T-helper 17 cell (primary cell): Measurements from ENCODE around the gene KCNQ2. TPM values are rescaled to one million over a fixed set of nuclear protein-coding genes. Genes with fewer than 3 reads are reported as not detected.

Source experiments
- ATAC-seq: fragments of 150-1000 bp; cut with Tn5 transposase; 2 replicates; pipeline ENCODE4 v1.10.0; 2021; ENCODE audit warnings: mild to moderate bottlenecking, moderate library complexity
- DNase-seq, 3 donors: peaks; one replicate each; pipeline versions ENCODE4 v3.0.0 to v3.0.0-alpha.2; 2020 to 2021
- H3K9me3 ChIP-seq: one replicate; pipeline ENCODE4 v1.7.0; 2013; ENCODE audit warnings: low read length, mild to moderate bottlenecking; ENCODE audit not compliant: control insufficient read depth, poor library complexity, severe bottlenecking
- H3K27ac Mint-ChIP-seq: one replicate; pipeline ENCODE4 v1.8.0; 2022; ENCODE audit warnings: mild to moderate bottlenecking, moderate library complexity, mixed read lengths
- H3K27me3 Mint-ChIP-seq: one replicate; pipeline ENCODE4 v1.8.0; 2022; ENCODE audit warnings: mixed read lengths
- H3K36me3 Mint-ChIP-seq: one replicate; pipeline ENCODE4 v1.8.0; 2022; ENCODE audit warnings: low read depth, mixed read lengths
- H3K4me1 Mint-ChIP-seq: one replicate; pipeline ENCODE4 v1.8.0; 2022; ENCODE audit warnings: mild to moderate bottlenecking, mixed read lengths
- H3K4me3 Mint-ChIP-seq: one replicate; pipeline ENCODE4 v1.8.0; 2022; ENCODE audit warnings: mild to moderate bottlenecking, moderate library complexity, mixed read lengths
- total RNA-seq, 4 donors: library from RNA in 2 of 4; stranded (reverse) in 2 of 4; gene quantifications; one replicate each; pipeline ENCODE4 v1.2.3 and lab custom pipeline; 2022 to 2026

Gene KCNQ2
- total RNA-seq, 2 donors from 2014 or later: not detected

DNA sequence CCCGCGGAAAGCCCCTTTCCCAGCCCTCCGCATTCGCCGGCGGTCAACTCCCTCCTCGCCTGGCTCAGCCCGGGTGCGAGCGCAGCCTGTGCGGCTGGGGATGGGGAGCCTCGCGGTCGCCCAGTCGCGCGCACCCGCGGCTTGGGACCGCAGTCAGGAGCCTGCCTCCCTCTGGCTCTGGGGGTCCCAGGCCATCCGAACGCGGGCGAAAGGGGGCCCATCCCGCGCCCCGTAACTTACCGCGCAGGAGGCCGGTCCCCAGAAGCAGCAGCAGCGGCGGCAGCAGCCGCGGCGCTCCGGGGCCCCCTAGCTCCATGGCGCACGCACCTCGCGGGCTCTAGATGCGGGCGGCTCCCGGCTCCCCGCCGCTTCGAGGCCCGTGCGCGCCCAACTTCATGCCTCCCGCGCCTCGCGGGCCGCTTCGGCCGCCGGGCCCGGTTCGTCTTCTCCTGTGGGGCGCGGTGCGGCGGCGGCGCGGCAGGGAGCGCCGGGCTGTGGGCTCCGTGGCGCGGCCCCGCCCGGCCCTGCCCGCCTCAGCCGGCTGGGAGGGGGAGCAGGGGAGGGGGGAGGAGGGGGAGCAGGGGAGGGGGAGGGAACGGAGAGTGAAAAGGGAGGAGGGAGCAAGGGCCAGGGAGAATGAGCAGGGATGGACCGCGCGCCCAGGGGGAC is 111.5 kb downstream of the KCNQ2 start, which contains the start of gene CHRNA4:
Gene CHRNA4 (minus strand): TSS at position 500 of the 669 bp plus-strand sequence. CDS start 184 bp downstream, at position 316.
- H3K27me3 Mint-ChIP-seq: peaks cover 20% of the 10 kb centered on the region
- H3K9me3 ChIP-seq: no peaks in the 10 kb centered on the region
- H3K36me3 Mint-ChIP-seq: peaks cover 6% of the 10 kb centered on the region
- H3K27ac Mint-ChIP-seq: no peak within 1 kb of the TSS
- DNase-seq: no peak
- H3K4me1 Mint-ChIP-seq: peaks cover 2% of the 10 kb centered on the region
- no peak for ATAC-seq
- H3K4me3 Mint-ChIP-seq: no peak within 1 kb of the TSS

DNA sequence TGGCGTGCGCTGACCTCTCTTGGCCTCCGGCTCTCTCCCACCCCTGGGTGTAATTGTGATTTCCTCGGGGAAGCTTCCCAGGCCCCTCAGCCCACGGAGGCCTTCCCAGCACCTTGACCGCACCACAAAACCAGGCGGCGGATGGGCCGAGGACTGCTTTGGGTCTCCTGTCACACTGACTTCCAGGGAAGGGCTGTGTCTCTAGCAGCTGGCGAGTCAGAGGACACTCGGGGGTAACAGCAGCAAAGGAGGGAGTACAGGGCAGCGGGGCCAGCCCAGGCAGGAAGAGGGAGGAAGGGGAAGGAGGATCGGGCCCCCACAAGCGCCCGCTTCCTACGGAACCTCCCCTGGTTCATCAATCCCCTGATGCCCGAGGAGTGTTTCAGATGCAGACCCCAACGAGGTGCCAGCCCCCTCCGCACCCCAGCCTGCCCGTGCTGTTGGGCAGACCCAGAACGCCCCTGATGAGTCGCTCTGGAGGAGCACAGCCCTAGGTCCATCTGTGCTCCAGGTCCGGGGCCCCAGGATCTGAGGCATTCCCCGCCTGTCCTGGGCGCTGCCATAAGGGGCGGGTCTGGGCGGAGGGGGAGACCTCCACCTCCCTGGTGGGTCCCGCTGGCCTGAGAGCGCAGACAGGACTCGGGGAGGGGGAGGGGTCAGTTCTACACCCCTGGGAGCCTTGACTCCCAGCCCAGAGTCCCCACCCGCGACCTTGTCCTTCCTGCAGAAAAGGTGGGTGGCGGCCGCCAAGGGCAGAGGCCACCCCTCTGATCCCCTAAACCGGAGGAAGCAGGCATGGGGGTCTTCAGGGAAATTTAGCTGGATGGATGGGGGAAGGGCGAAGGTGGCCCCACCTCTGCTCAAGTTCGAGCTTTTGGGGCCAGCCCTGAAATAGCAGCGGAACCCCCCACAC is 112.3 kb downstream of the KCNQ2 start:
- no peak for DNase-seq
- no peak overlapping the region for H3K27ac Mint-ChIP-seq
- H3K27me3 Mint-ChIP-seq: peaks cover 20% of the 10 kb centered on the region
- peaks cover 2% of the 10 kb centered on the region for H3K4me1 Mint-ChIP-seq
- H3K4me3 Mint-ChIP-seq: no peak overlapping the region
- H3K9me3 ChIP-seq: no peaks in the 10 kb centered on the region
- ATAC-seq: no peak
- H3K36me3 Mint-ChIP-seq: peaks cover 6% of the 10 kb centered on the region

GRCh38 chr20:63359164-63359934 is 113.1 kb downstream of the KCNQ2 start:
- ATAC-seq (no peak), DNase-seq (no peak)
- peaks cover 20% of the 10 kb centered on the region for H3K27me3 Mint-ChIP-seq
- H3K4me1 Mint-ChIP-seq: peaks cover 2% of the 10 kb centered on the region
- no peak overlapping the region for H3K27ac Mint-ChIP-seq
- H3K4me3 Mint-ChIP-seq: no peak overlapping the region
- no peaks in the 10 kb centered on the region for H3K9me3 ChIP-seq
- H3K36me3 Mint-ChIP-seq: peaks cover 6% of the 10 kb centered on the region

DNA sequence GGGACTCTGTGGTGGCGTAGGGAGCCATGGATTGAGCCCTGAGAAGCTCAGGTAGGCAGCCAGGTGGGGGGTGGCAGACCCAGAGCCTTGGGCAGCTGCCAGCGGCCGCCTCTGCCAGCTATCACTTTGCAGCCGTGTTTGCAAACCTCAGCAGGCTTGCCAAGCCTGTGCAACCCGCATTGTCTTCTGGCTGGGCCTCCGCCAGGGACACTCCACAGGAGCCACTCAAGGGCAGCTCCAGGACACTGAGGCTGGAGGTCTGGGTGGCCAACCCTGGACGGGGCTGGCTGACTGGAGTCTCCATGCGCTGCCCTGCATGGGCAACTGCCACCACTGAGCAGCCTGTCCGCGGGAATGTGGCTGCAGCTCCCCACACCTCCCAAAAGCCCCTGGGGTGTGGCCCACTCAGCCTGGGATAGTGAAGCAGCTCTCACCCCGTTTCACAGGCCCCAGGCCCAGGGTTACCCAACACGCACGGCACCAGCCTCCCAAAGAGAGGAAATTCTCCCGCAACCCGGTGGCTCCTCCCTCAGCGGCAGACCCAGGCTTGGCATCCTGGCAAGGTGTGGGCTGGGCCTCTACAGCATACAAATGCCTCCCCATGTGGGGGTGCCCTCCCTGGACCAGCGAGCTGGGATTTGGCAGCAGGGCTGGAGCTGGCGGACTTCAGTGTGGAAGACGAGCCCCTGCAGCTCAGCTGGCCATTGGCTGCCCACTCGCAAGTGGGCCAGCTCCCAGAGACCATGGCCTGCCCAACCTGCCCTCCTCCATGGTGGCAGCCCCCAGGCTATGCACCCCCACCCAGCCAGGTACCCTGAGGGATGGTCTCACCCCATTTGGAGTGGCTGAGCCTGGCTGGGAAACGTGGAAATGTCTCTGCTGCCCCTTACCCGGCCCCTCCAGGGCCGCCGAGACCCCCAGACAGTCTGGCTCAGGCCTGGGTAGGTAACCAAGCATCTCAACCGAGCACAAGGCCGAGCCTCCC is 114.2 kb downstream of the KCNQ2 start:
- peaks cover 2% of the 10 kb centered on the region for H3K4me1 Mint-ChIP-seq
- H3K27me3 Mint-ChIP-seq: peaks cover 10% of the 10 kb centered on the region
- ATAC-seq (no peak), DNase-seq (no peak)
- H3K27ac Mint-ChIP-seq: no peak overlapping the region
- no peaks in the 10 kb centered on the region for H3K9me3 ChIP-seq
- no peak overlapping the region for H3K4me3 Mint-ChIP-seq
- H3K36me3 Mint-ChIP-seq: peaks cover 6% of the 10 kb centered on the region

- ATAC-seq: no peak
- DNase-seq: no peak
- no peaks in the 10 kb centered on the region for H3K9me3 ChIP-seq
- Mint-ChIP-seq H3K4me3 (no peak overlapping the region), H3K27me3 (peaks cover 1% of the 10 kb centered on the region), H3K27ac (no peak overlapping the region), H3K4me1 (no peaks in the 10 kb centered on the region), H3K36me3 (no peaks in the 10 kb centered on the region)
These were observed 115.2 kb downstream of the KCNQ2 start for GRCh38 chr20:63356931-63357879.

DNA sequence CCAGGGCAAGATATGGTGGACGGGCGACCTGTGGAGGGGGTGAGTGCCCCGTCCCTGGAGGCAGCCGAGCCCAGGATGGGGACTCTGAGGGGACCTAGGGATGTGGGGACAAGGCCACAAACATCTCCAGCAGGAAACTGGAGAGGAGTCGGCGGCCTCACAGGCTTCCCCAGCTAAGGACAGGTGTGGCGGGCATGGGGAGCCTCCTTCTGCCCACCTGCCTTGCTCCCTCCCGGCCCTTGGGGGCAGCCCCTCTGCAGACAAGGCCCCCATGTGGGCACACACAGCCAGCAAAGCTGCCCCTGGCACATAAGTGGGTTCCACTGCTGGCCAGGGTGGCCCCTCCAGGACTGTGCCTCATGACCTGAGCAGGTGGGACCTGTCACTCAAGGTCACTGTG is 115.9 kb downstream of the KCNQ2 start:
- no peaks in the 10 kb centered on the region for H3K9me3 ChIP-seq
- H3K27me3 Mint-ChIP-seq: no peaks in the 10 kb centered on the region
- no peaks in the 10 kb centered on the region for H3K36me3 Mint-ChIP-seq
- ATAC-seq: no peak
- no peaks in the 10 kb centered on the region for H3K4me1 Mint-ChIP-seq
- no peak overlapping the region for H3K27ac Mint-ChIP-seq
- no peak overlapping the region for H3K4me3 Mint-ChIP-seq
- DNase-seq: no peak

GRCh38 chr20:63355781-63356295 is 116.6 kb downstream of the KCNQ2 start:
- DNase-seq: no peak
- H3K4me1 Mint-ChIP-seq: no peaks in the 10 kb centered on the region
- H3K4me3 Mint-ChIP-seq: no peak overlapping the region
- no peaks in the 10 kb centered on the region for H3K36me3 Mint-ChIP-seq
- no peaks in the 10 kb centered on the region for H3K9me3 ChIP-seq
- no peaks in the 10 kb centered on the region for H3K27me3 Mint-ChIP-seq
- H3K27ac Mint-ChIP-seq: no peak overlapping the region
- no peak for ATAC-seq

DNA sequence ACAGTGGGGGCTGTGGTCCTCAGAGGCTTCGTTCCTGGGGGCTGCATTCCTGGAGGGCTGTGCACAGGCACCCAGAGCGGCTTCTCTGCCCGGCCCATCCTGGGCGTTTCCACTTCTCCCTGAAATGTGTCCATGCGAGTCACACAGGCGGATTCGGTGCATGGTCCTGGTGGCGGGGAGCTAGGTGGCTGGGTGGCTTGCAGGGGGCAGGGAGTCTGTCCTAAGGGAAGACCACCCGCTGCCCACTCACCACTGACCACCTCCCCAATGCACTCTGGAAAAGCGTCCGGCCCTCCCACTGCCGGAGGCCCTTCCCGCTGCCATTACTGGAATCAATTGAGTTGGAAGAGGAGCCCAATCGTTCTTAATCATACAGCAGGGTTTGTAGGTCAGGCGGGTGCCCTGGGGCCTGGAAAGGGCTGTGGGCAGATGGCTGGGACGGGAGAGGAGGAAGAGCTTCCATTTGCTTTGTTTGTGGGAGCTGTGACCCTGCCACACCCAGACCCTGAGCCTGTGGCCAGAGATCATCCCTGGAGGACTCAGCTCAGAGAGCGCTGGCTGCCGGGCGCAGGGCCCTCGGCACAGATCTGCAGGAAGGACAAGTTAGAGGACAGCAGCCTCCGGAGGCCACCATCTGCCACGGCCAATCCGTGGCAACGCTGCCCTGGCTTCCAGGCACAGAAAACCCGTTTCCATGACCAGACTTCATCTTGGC is 117.7 kb downstream of the KCNQ2 start:
- no peaks in the 10 kb centered on the region for H3K36me3 Mint-ChIP-seq
- no peak overlapping the region for H3K4me3 Mint-ChIP-seq
- H3K4me1 Mint-ChIP-seq: no peaks in the 10 kb centered on the region
- DNase-seq (no peak), ATAC-seq (no peak)
- no peaks in the 10 kb centered on the region for H3K9me3 ChIP-seq
- H3K27ac Mint-ChIP-seq: no peak overlapping the region
- H3K27me3 Mint-ChIP-seq: no peaks in the 10 kb centered on the region

- Mint-ChIP-seq H3K36me3 (no peaks in the 10 kb centered on the region), H3K4me1 (no peaks in the 10 kb centered on the region), H3K27me3 (no peaks in the 10 kb centered on the region), H3K4me3 (no peak overlapping the region), H3K27ac (no peak overlapping the region)
- no peaks in the 10 kb centered on the region for H3K9me3 ChIP-seq
- DNase-seq (no peak), ATAC-seq (no peak)
These were observed 119.6 kb downstream of the KCNQ2 start for GRCh38 chr20:63352811-63353221.

GRCh38 chr20:63351811-63352591 is 120.5 kb downstream of the KCNQ2 start:
- H3K27me3 Mint-ChIP-seq: no peaks in the 10 kb centered on the region
- ATAC-seq (no peak), DNase-seq (no peak)
- no peak overlapping the region for H3K4me3 Mint-ChIP-seq
- no peaks in the 10 kb centered on the region for H3K4me1 Mint-ChIP-seq
- H3K9me3 ChIP-seq: no peaks in the 10 kb centered on the region
- no peaks in the 10 kb centered on the region for H3K36me3 Mint-ChIP-seq
- no peak overlapping the region for H3K27ac Mint-ChIP-seq
